HCT116 (cell line): ENCODE results near the gene RBKS. TPM values are rescaled to one million over a fixed set of nuclear protein-coding genes. Genes with fewer than 3 reads are reported as not detected.

Experiments
- ATAC-seq: fragments of 200-7000 bp; cut with Tn5 transposase; 2 replicates; pipeline ENCODE4 v1.9.1; 2020; ENCODE audit warnings: mild to moderate bottlenecking, moderate library complexity
- BruUV-seq: library from RNA; stranded (reverse); fragments of 400-500 nt; replicated peaks from 2 replicates; lab custom pipeline; 2021; lab: Mats Ljungman, UMichigan
- CTCF ChIA-PET: fragments of 300-600 bp; sonication (Branson Sonifier 250); formaldehyde crosslinking; loops from one replicate; lab custom pipeline; 2021; ENCODE audit warnings: antibody characterized with exemption; lab: Charles Lee
- POLR2A ChIA-PET: fragments of 300-600, 350-600 bp; sonication (Branson Sonifier 250); formaldehyde crosslinking; loops from one replicate; lab custom pipeline; 2021; ENCODE audit warnings: antibody characterized with exemption; lab: Charles Lee
- RAD21 ChIA-PET, 2 experiments: fragments of 300-600 bp; sonication (Branson Sonifier 250); formaldehyde crosslinking; loops; one replicate each; lab custom pipeline; 2023; ENCODE audit warnings: low total read pairs in 2 of 2; ENCODE audit not compliant: uncharacterized antibody in 2 of 2, unreplicated experiment in 2 of 2, low non-redundant PET in 1 of 2; lab: Charles Lee
- DNase-seq: peaks from one replicate; pipeline ENCODE4 v3.0.0-alpha.2; 2010; ENCODE audit warnings: low read depth, low spot score
- H2AFZ ChIP-seq: fragments of 200-600 bp; shearing (Covaris generic), sonication (generic); 2 replicates; pipeline ENCODE4 v1.6.1; 2017; ENCODE audit warnings: low read depth, mixed run types, mixed read lengths, antibody characterized with exemption, low read length; ENCODE audit not compliant: poor library complexity, severe bottlenecking
- H3K27ac ChIP-seq: 2 replicates; pipeline ENCODE4 v1.5.1; 2012; ENCODE audit warnings: low read depth, low read length
- H3K27me3 ChIP-seq: fragments of 200-600 bp; sonication (generic); 2 replicates; pipeline ENCODE4 v1.6.1; 2016; ENCODE audit warnings: mixed run types, low read length, mixed read lengths; ENCODE audit not compliant: insufficient read depth
- H3K36me3 ChIP-seq, 2 experiments: fragments of 200-500 bp in 1 of 2; fragments of 200-600 bp in 1 of 2; sonication (Bioruptor generic) in 1 of 2; sonication (generic) in 1 of 2; 2 replicates each; pipeline versions ENCODE4 v1.5.1 to v1.6.1; 2014 to 2016; ENCODE audit warnings: low read length in 2 of 2, inconsistent platforms in 1 of 2, mixed read lengths in 1 of 2, mixed run types in 1 of 2; ENCODE audit not compliant: insufficient read depth in 2 of 2, control insufficient read depth in 1 of 2
- H3K4me1 ChIP-seq, 2 experiments: fragments of 200-600 bp in 1 of 2; sonication (generic) in 1 of 2; 2 replicates each; pipeline versions ENCODE4 v1.5.1 to v1.6.1; 2012 to 2017; ENCODE audit warnings: low read length in 2 of 2, inconsistent platforms in 1 of 2, mild to moderate bottlenecking in 1 of 2, mixed read lengths in 1 of 2, mixed run types in 1 of 2, moderate library complexity in 1 of 2; ENCODE audit not compliant: insufficient read depth in 2 of 2, control insufficient read depth in 1 of 2
- H3K4me2 ChIP-seq: fragments of 200-600 bp; sonication (generic); 2 replicates; pipeline ENCODE4 v1.6.1; 2017; ENCODE audit warnings: mixed run types, low read length, mixed read lengths
- H3K4me3 ChIP-seq, 2 experiments: fragments of 200-600 bp in 1 of 2; sonication (generic) in 1 of 2; replicated peaks in 1 of 2; 2 replicates each; pipeline ENCODE4 v1.5.1; 2011 to 2016; ENCODE audit warnings: low read length in 2 of 2, control low read depth in 1 of 2, low read depth in 1 of 2, mild to moderate bottlenecking in 1 of 2, mixed read lengths in 1 of 2, mixed run types in 1 of 2
- H3K79me2 ChIP-seq: fragments of 200-600 bp; sonication (generic); 2 replicates; pipeline ENCODE4 v1.6.1; 2017; ENCODE audit warnings: mild to moderate bottlenecking, mixed run types, low read length, moderate library complexity, mixed read lengths; ENCODE audit not compliant: insufficient read depth
- H3K9ac ChIP-seq: fragments of 200-600 bp; sonication (generic); 2 replicates; pipeline ENCODE4 v1.6.1; 2016; ENCODE audit warnings: low read length, mixed read lengths
- H3K9me2 ChIP-seq: fragments of 200-600 bp; sonication (generic), shearing (Covaris generic); 2 replicates; pipeline ENCODE4 v1.6.1; 2017; ENCODE audit warnings: mixed run types, mild to moderate bottlenecking, moderate library complexity; ENCODE audit not compliant: insufficient read depth
- H3K9me3 ChIP-seq, 2 experiments: fragments of 200-500 bp in 1 of 2; fragments of 200-600 bp in 1 of 2; sonication (Bioruptor generic) in 1 of 2; sonication (generic) in 1 of 2; 2 replicates each; pipeline ENCODE4 v1.6.1; 2014 to 2017; ENCODE audit warnings: low read length in 2 of 2, mixed read lengths in 2 of 2, inconsistent platforms in 1 of 2, low read depth in 1 of 2, mild to moderate bottlenecking in 1 of 2, mixed run types in 1 of 2, moderate library complexity in 1 of 2; ENCODE audit not compliant: control insufficient read depth in 1 of 2, insufficient read depth in 1 of 2
- H4K20me1 ChIP-seq: fragments of 200-600 bp; sonication (generic), shearing (Covaris generic); 2 replicates; pipeline ENCODE4 v1.6.1; 2017; ENCODE audit warnings: mixed run types, mild to moderate bottlenecking, moderate library complexity; ENCODE audit not compliant: insufficient read depth
- CBX3 ChIP-seq: IDR thresholded peaks from 2 replicates; pipeline ENCODE4 v1.6.1; 2012; ENCODE audit warnings: low read depth
- ELF1 ChIP-seq: IDR thresholded peaks from 2 replicates; pipeline ENCODE4 v1.6.1; 2012; ENCODE audit warnings: low read depth, borderline replicate concordance
- EZH2 ChIP-seq: fragments of 200-600 bp; sonication (generic); IDR thresholded peaks from 2 replicates; pipeline ENCODE4 v1.6.1; 2017; ENCODE audit warnings: antibody characterized with exemption, mixed run types
- JUND ChIP-seq: IDR thresholded peaks from 2 replicates; pipeline ENCODE4 v1.6.1; 2012
- POLR2AphosphoS5 ChIP-seq: IDR thresholded peaks from 2 replicates; pipeline ENCODE4 v1.6.1; 2011; ENCODE audit warnings: mild to moderate bottlenecking, low read depth, low read length, moderate library complexity
- REST ChIP-seq: IDR thresholded peaks from 2 replicates; pipeline ENCODE4 v1.6.1; 2012; ENCODE audit warnings: low read depth
- SIN3A ChIP-seq: IDR thresholded peaks from 2 replicates; pipeline ENCODE4 v1.6.1; 2012; ENCODE audit warnings: low read depth
- TCF7L2 ChIP-seq: IDR thresholded peaks from 2 replicates; pipeline ENCODE4 v1.7.0; 2011; ENCODE audit warnings: borderline replicate concordance, inconsistent platforms; ENCODE audit not compliant: insufficient read depth, insufficient read length; ENCODE audit errors: extremely low read depth
- YY1 ChIP-seq: IDR thresholded peaks from 2 replicates; pipeline ENCODE4 v1.6.1; 2011; ENCODE audit warnings: low read length, low read depth, moderate library complexity, mild to moderate bottlenecking; ENCODE audit not compliant: insufficient replicate concordance; ENCODE audit errors: extremely low read depth
- ZFX ChIP-seq: fragments of 450-650 bp; IDR thresholded peaks from 2 replicates; pipeline ENCODE4 v1.6.1; 2017
- intact Hi-C: fragments of 100-400 bp; cut with micrococcal nuclease; formaldehyde crosslinking; loops from 2 replicates; pipeline ENCODE4 v1.10.0; 2022
- total RNA-seq: library from RNA; stranded (reverse); gene quantifications from one replicate; pipeline ENCODE4 v1.2.1, GENCODE V29; 2021; ENCODE audit not compliant: unreplicated experiment
- TF ChIP-seq, protein P1 (sequence below): IDR thresholded peaks from 2 replicates; pipeline ENCODE4 v1.6.1; 2012

The RBKS gene
- total RNA-seq, 1 experiment from 2014 or later, result 2.4 TPM

DNA sequence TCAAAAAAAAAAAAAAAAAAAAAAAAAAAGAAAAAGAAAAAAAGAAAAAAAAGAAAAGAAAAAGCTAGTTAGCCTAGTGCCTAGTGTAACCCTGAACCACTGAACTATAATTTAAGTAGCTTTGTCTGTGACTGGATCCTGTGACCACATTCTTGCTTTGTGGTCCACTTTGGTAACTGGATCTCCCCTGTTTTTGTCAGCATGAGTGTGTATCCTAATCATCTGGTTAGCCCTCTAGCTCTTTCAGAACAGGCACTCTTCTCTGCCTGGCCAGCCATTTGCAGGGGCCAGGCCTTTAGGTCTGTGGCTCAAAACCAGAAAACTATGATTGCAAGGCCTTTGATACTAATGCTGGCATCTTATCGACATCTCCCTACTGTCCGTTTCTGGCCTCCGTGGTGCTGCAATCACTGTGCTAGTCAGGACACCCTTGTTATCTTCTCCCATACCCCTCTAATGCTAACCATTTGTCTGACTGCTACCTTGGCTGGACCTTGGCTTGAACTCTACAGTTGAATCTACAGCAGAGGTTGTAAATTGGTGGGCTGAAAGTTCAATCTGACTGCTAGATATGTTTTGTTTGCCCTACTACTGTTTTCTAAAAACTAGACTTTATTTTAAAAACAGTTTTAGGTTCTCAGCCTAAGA is 40.5 kb downstream of the RBKS start:
- POLR2A ChIA-PET, result no interaction called here

More for the DNA sequence above, 40.5 kb downstream of the RBKS start:
- H2AFZ ChIP-seq, result no peak overlapping the region
- no peak overlapping the region for H3K4me3 ChIP-seq
- H3K4me1 ChIP-seq, result no peaks in the 10 kb centered on the region
- CTCF ChIA-PET, result interaction anchor here (0.7 kb wide), 2 partner anchors 87 to 547 kb away, joined by 3 to 4 read pairs; no protein-coding TSS in a partner anchor
- no peak overlapping the region for H3K27ac ChIP-seq
- RAD21 ChIA-PET, result no interaction called here
- intact Hi-C loops, result no loop called here
- no peaks in the 10 kb centered on the region for H3K27me3 ChIP-seq
- H4K20me1 ChIP-seq, result no peaks in the 10 kb centered on the region
- H3K9me3 ChIP-seq, result no peaks in the 10 kb centered on the region
- ATAC-seq (no peak), DNase-seq (no peak)
- no TSS peak for BruUV-seq
- no peaks in the 10 kb centered on the region for H3K79me2 ChIP-seq
- TF ChIP-seq JUND (no peak), REST (no peak), POLR2AphosphoS5 (no peak), CBX3 (no peak), TCF7L2 (no peak), YY1 (no peak), EZH2 (no peak), ELF1 (no peak), SIN3A (no peak), ZFX (no peak)
- TF ChIP-seq, protein P1, sequence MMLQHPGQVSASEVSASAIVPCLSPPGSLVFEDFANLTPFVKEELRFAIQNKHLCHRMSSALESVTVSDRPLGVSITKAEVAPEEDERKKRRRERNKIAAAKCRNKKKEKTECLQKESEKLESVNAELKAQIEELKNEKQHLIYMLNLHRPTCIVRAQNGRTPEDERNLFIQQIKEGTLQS, result no peak
- no peaks in the 10 kb centered on the region for H3K9me2 ChIP-seq
- no peak overlapping the region for H3K4me2 ChIP-seq
- no peaks in the 10 kb centered on the region for H3K36me3 ChIP-seq
- H3K9ac ChIP-seq, result no peak overlapping the region
